HepG2 (cell line): ENCODE data around the gene PHAX. TPM values are rescaled to one million over a fixed set of nuclear protein-coding genes. Genes with fewer than 3 reads are reported as not detected.

ENCODE experiments used
- ATAC-seq: fragments of 200-7000 bp; cut with Tn5 transposase; 3 replicates; pipeline ENCODE4 v1.9.1; 2020; ENCODE audit warnings: mild to moderate bottlenecking, moderate library complexity
- BruUV-seq: library from RNA; stranded (reverse); fragments of 400-500 nt; replicated peaks from 2 replicates; lab custom pipeline; 2021; lab: Mats Ljungman, UMichigan
- CTCF ChIA-PET: fragments of 300-600 bp; formaldehyde crosslinking; extraction: SDS; loops from one replicate; lab custom pipeline; 2021; ENCODE audit warnings: low total read pairs, inconsistent platforms, low intra/inter-chr PET ratio; lab: Yijun Ruan, JAX
- POLR2A ChIA-PET: fragments of 350-600 bp; sonication (Branson Sonifier 250); formaldehyde crosslinking; loops from one replicate; lab custom pipeline; 2020; ENCODE audit warnings: antibody characterized with exemption, inconsistent platforms; lab: Yijun Ruan, JAX
- DNase-seq: peaks from one replicate; pipeline ENCODE4 v3.0.0-alpha.2; 2015; ENCODE audit warnings: low spot score
- FAIRE-seq: peaks from 3 replicates; lab custom pipeline; 2011; peaks lifted over from hg19 to GRCh38; lab: Jason Lieb, UNC
- H2AFZ ChIP-seq: one replicate; pipeline ENCODE4 v1.6.1; 2011; ENCODE audit warnings: low read length, inconsistent platforms
- H3K27ac ChIP-seq: fragments of 300-600 bp; 3 replicates; pipeline ENCODE4 v1.8.0; 2011; ENCODE audit warnings: mixed run types, mild to moderate bottlenecking, mixed read lengths, low read length, inconsistent platforms; ENCODE audit not compliant: insufficient read depth; ENCODE audit errors: extremely low read length
- H3K27me3 ChIP-seq, 2 experiments: fragments of 200-600 bp in 1 of 2; 2 replicates in 1 of 2; 3 replicates in 1 of 2; pipeline versions ENCODE4 v1.6.0 to v1.8.0; 2011; ENCODE audit warnings: low read length in 2 of 2, mild to moderate bottlenecking in 2 of 2, moderate library complexity in 2 of 2, inconsistent platforms in 1 of 2; ENCODE audit not compliant: insufficient read depth in 2 of 2, control insufficient read depth in 1 of 2
- H3K36me3 ChIP-seq, 2 experiments: fragments of 200-600 bp in 1 of 2; replicated peaks in 1 of 2; 2 replicates in 1 of 2; 3 replicates in 1 of 2; pipeline versions ENCODE4 v1.5.1 to v1.8.0; 2011; ENCODE audit warnings: low read length in 2 of 2, inconsistent platforms in 1 of 2; ENCODE audit not compliant: insufficient read depth in 2 of 2, control insufficient read depth in 1 of 2
- H3K4me1 ChIP-seq: 2 replicates; pipeline ENCODE4 v1.5.1; 2012; ENCODE audit warnings: low read length, inconsistent platforms; ENCODE audit not compliant: insufficient read depth
- H3K4me2 ChIP-seq: 2 replicates; pipeline ENCODE4 v1.6.0; 2011; ENCODE audit warnings: low read depth, low read length, inconsistent platforms
- H3K4me3 ChIP-seq, 3 experiments: fragments of 200-600 bp in 1 of 3; sonication (generic), shearing (Covaris generic) in 1 of 3; replicated peaks in 1 of 3; 2 replicates each; pipeline ENCODE4 v1.5.1; 2011 to 2016; ENCODE audit warnings: low read length in 3 of 3, inconsistent platforms in 2 of 3, low read depth in 2 of 3, mild to moderate bottlenecking in 2 of 3, control low read depth in 1 of 3, mixed read lengths in 1 of 3; ENCODE audit not compliant: insufficient read depth in 1 of 3
- H3K79me2 ChIP-seq: one replicate; pipeline ENCODE4 v1.6.1; 2011; ENCODE audit warnings: low read length, inconsistent platforms; ENCODE audit not compliant: insufficient read depth
- H3K9ac ChIP-seq: 2 replicates; pipeline ENCODE4 v1.6.0; 2011; ENCODE audit warnings: mild to moderate bottlenecking, low read depth, low read length, inconsistent platforms; ENCODE audit not compliant: insufficient read depth
- H3K9me3 ChIP-seq: 2 replicates; pipeline ENCODE4 v1.5.1; 2012; ENCODE audit warnings: mild to moderate bottlenecking, low read length
- H4K20me1 ChIP-seq: 2 replicates; pipeline ENCODE4 v1.6.0; 2011; ENCODE audit warnings: inconsistent platforms, mild to moderate bottlenecking, low read length, moderate library complexity; ENCODE audit not compliant: insufficient read depth
- AGO2 ChIP-seq: fragments of 200-400 bp; formaldehyde crosslinking; optimal IDR thresholded peaks from 2 replicates; pipeline ENCODE3; 2017; ENCODE audit warnings: mild to moderate bottlenecking, low read depth, low read length, moderate library complexity
- FOXA1 ChIP-seq, 2 experiments: fragments of 450-650 bp in 1 of 2; sonication (generic) in 1 of 2; formaldehyde crosslinking in 1 of 2; IDR thresholded peaks; 2 replicates each; pipeline versions ENCODE4 v1.4.0 to v1.6.1; 2016 to 2020; ENCODE audit warnings: missing genetic modification reagents in 1 of 2
- GABPA ChIP-seq, 2 experiments: IDR thresholded peaks; 2 replicates each; pipeline ENCODE4 v1.6.1; 2011 to 2016; ENCODE audit warnings: low read depth in 2 of 2, low read length in 1 of 2, missing biosample characterization in 1 of 2, missing genetic modification characterization in 1 of 2
- HNF4A ChIP-seq: sonication (generic); formaldehyde crosslinking; IDR thresholded peaks from 2 replicates; pipeline ENCODE4 v1.4.0; 2020; ENCODE audit warnings: missing genetic modification reagents
- IRX3 ChIP-seq: sonication (generic); formaldehyde crosslinking; IDR thresholded peaks from 2 replicates; pipeline ENCODE4 v1.8.1; 2023; ENCODE audit warnings: mild to moderate bottlenecking, low read depth, missing genetic modification reagents, borderline replicate concordance
- NR2F6 ChIP-seq, 2 experiments: IDR thresholded peaks; 2 replicates each; pipeline ENCODE4 v1.6.1; 2016; ENCODE audit warnings: antibody characterized with exemption in 1 of 2, mild to moderate bottlenecking in 1 of 2
- RBM22 ChIP-seq: fragments of 200-400 bp; formaldehyde crosslinking; optimal IDR thresholded peaks from 2 replicates; pipeline ENCODE3; 2017; ENCODE audit warnings: mild to moderate bottlenecking, low read length, moderate library complexity
- RXRA ChIP-seq: sonication (generic); formaldehyde crosslinking; IDR thresholded peaks from 2 replicates; pipeline ENCODE4 v1.5.1; 2020; ENCODE audit warnings: missing genetic modification reagents
- ZNF468 ChIP-seq: sonication (generic); formaldehyde crosslinking; IDR thresholded peaks from 2 replicates; pipeline ENCODE4 v1.8.0; 2022; ENCODE audit warnings: mild to moderate bottlenecking, moderate library complexity, missing genetic modification reagents
- WGBS: methylation state at CpG from one replicate; pipeline ENCODE4 v1.1.6; 2017; ENCODE audit warnings: low lambda C conversion rate; 5-methylcytosine and 5-hydroxymethylcytosine counted together
- in situ Hi-C: cut with HindIII; loops from 2 replicates; pipeline ENCODE4 v1.10.0; 2017; ENCODE audit warnings: low pct_unique_long_range_greater_than_20kb; ENCODE audit not compliant: extremely low pct_ligation_motif_present
- intact Hi-C: fragments of 100-400 bp; cut with micrococcal nuclease; formaldehyde crosslinking; loops from one replicate; pipeline ENCODE4 v1.10.0; 2022; ENCODE audit not compliant: unreplicated experiment
- polyA plus RNA-seq, 8 experiments: library from polyadenylated mRNA; depleted of rRNA in 3 of 8; stranded (reverse) in 7 of 8; unstranded in 1 of 8; fragments of >200 nt; fragmentation: Illumina TruSeq in 4 of 8; extraction: Trizol in 4 of 8; gene quantifications; 2 replicates each; pipeline versions ENCODE4 v1.2.1 to v1.2.3, GENCODE V29; 2011 to 2016; ENCODE audit warnings: low read depth in 4 of 8, missing spikeins in 1 of 8, mixed read lengths in 1 of 8; ENCODE audit not compliant: insufficient read depth in 1 of 8
- total RNA-seq, 5 experiments: library from RNA; depleted of rRNA; stranded (reverse); fragments of >200 nt; fragmentation: Illumina TruSeq; extraction: Trizol; gene quantifications; 2 replicates each; pipeline ENCODE4 v1.2.3, GENCODE V29; 2016; ENCODE audit warnings: low read depth in 1 of 5
- TF ChIP-seq, protein P1 (sequence below): sonication (generic); formaldehyde crosslinking; conservative IDR thresholded peaks from 2 replicates; pipeline ENCODE4 v1.4.0; 2020; ENCODE audit warnings: mild to moderate bottlenecking, missing genetic modification reagents, moderate library complexity
- TF ChIP-seq, protein P2 (sequence below): sonication (generic); formaldehyde crosslinking; IDR thresholded peaks from 2 replicates; pipeline ENCODE4 v1.8.0; 2022; ENCODE audit warnings: mild to moderate bottlenecking, missing genetic modification reagents, moderate library complexity
- TF ChIP-seq, protein P3 (sequence below): sonication (generic); formaldehyde crosslinking; IDR thresholded peaks from 2 replicates; pipeline ENCODE4 v1.4.0; 2020; ENCODE audit warnings: mild to moderate bottlenecking, missing genetic modification reagents

PHAX gene
- total and polyA plus RNA-seq, 2 of the 13 experiments (the other 11 are each of a cell fraction or from before 2014, with no cell fraction given): 20.0 to 59.7 TPM

DNA sequence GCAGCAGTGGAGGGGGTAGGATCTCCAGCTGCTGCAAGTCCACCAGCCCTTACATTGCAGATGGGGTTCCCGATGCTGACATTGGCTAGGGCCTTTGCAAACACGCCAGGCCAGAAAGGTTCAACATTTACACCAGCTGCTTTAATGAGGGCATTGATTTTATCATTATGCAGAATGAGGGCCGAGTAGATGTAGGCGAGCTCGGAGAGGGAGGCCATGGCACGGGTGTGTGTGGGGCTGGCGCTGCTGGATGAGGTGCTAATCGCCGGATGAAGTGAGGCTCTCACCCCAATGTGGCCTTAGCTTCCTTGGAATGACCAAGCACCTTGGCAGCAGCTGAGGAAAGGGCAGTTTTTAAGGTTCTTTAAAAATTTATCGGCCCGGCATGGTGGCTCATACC lies 27.4 kb downstream of the PHAX start:
- Histone ChIP-seq H3K79me2 (no peaks in the 10 kb centered on the region), H3K36me3 (peaks cover 0 to 2% of the 10 kb centered on the region in 2 experiments; a peak in 3 of 5 replicates), H3K9me3 (no peaks in the 10 kb centered on the region), H3K4me2 (no peak overlapping the region)
- intact Hi-C loops: no loop called here
- TF ChIP-seq RBM22: peak; percentile 24
- no peak for TF ChIP-seq AGO2
- TF ChIP-seq, all 625 proteins: peak for 1
- DNase-seq: no peak
- H3K4me3 ChIP-seq: no peak overlapping the region
- no peak for FAIRE-seq
- H3K9ac ChIP-seq: no peak overlapping the region
- ATAC-seq: no peak
- WGBS: 95% methylated on average over 11 of the region's 11 CpGs
- peaks cover 30% of the 10 kb centered on the region for H3K4me1 ChIP-seq
- in situ Hi-C loops: no loop called here
- H3K27ac ChIP-seq: no peak overlapping the region
- no peaks in the 10 kb centered on the region for H3K27me3 ChIP-seq
- POLR2A ChIA-PET: no interaction called here
- no TSS peak for BruUV-seq
- CTCF ChIA-PET: no interaction called here
- H4K20me1 ChIP-seq: no peaks in the 10 kb centered on the region
- no peak overlapping the region for H2AFZ ChIP-seq

DNA sequence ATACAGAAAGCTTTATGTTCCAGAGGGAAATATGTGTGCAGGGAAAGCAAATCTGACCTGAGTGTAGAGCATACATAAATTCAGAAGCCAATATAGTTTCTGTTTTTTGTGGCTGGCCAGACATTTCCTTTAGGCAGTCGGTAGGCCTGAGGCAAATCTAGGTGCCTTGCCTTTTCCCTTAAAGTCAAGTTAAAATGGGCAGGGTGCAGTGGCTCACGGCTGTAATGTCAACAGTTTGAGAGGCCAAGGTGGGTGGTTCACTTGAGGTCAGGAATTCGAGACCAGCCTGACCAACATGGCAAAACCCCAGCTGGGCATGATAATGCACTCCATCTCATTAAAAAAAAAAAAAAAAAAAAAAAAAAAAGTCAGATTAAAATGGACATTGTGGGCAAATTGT lies 31.2 kb downstream of the PHAX start:
- POLR2A ChIA-PET: no interaction called here
- 4% methylated on average over 3 of the region's 3 CpGs for WGBS
- TF ChIP-seq, protein P1, sequence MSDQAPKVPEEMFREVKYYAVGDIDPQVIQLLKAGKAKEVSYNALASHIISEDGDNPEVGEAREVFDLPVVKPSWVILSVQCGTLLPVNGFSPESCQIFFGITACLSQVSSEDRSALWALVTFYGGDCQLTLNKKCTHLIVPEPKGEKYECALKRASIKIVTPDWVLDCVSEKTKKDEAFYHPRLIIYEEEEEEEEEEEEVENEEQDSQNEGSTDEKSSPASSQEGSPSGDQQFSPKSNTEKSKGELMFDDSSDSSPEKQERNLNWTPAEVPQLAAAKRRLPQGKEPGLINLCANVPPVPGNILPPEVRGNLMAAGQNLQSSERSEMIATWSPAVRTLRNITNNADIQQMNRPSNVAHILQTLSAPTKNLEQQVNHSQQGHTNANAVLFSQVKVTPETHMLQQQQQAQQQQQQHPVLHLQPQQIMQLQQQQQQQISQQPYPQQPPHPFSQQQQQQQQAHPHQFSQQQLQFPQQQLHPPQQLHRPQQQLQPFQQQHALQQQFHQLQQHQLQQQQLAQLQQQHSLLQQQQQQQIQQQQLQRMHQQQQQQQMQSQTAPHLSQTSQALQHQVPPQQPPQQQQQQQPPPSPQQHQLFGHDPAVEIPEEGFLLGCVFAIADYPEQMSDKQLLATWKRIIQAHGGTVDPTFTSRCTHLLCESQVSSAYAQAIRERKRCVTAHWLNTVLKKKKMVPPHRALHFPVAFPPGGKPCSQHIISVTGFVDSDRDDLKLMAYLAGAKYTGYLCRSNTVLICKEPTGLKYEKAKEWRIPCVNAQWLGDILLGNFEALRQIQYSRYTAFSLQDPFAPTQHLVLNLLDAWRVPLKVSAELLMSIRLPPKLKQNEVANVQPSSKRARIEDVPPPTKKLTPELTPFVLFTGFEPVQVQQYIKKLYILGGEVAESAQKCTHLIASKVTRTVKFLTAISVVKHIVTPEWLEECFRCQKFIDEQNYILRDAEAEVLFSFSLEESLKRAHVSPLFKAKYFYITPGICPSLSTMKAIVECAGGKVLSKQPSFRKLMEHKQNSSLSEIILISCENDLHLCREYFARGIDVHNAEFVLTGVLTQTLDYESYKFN: 0 out of 2 replicates have a peak, but pooled peaks have one; percentile 31
- no peak for TF ChIP-seq FOXA1 (IDR thresholded peaks at IDR 0.05)
- TF ChIP-seq FOXA1 (CRISPR knock-in tag; IDR thresholded peaks at IDR 0.05): 0 out of 2 replicates have a peak, but pooled peaks have one; percentile 31
- TF ChIP-seq NR2F6 (IDR thresholded peaks at IDR 0.05): no peak
- no peak for TF ChIP-seq NR2F6 (CRISPR knock-in tag; IDR thresholded peaks at IDR 0.05)
- TF ChIP-seq, protein P2, sequence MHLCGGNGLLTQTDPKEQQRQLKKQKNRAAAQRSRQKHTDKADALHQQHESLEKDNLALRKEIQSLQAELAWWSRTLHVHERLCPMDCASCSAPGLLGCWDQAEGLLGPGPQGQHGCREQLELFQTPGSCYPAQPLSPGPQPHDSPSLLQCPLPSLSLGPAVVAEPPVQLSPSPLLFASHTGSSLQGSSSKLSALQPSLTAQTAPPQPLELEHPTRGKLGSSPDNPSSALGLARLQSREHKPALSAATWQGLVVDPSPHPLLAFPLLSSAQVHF: no peak
- TF ChIP-seq HNF4A: no peak
- TF ChIP-seq IRX3 (CRISPR knock-in tag): no peak
- peak; percentile 43; the same call in 1 of the 2 replicates for TF ChIP-seq RXRA (CRISPR knock-in tag)
- TF ChIP-seq, protein P3, sequence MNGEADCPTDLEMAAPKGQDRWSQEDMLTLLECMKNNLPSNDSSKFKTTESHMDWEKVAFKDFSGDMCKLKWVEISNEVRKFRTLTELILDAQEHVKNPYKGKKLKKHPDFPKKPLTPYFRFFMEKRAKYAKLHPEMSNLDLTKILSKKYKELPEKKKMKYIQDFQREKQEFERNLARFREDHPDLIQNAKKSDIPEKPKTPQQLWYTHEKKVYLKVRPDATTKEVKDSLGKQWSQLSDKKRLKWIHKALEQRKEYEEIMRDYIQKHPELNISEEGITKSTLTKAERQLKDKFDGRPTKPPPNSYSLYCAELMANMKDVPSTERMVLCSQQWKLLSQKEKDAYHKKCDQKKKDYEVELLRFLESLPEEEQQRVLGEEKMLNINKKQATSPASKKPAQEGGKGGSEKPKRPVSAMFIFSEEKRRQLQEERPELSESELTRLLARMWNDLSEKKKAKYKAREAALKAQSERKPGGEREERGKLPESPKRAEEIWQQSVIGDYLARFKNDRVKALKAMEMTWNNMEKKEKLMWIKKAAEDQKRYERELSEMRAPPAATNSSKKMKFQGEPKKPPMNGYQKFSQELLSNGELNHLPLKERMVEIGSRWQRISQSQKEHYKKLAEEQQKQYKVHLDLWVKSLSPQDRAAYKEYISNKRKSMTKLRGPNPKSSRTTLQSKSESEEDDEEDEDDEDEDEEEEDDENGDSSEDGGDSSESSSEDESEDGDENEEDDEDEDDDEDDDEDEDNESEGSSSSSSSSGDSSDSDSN (CRISPR knock-in tag): no peak
- no peak for TF ChIP-seq ZNF468 (CRISPR knock-in tag)
- no peak for TF ChIP-seq GABPA (IDR thresholded peaks at IDR 0.05; ENCODE audit: low read depth, low read length)
- no peak for TF ChIP-seq GABPA (CRISPR knock-in tag; IDR thresholded peaks at IDR 0.05; ENCODE audit: low read depth)

More for the DNA sequence above, 31.2 kb downstream of the PHAX start:
- ATAC-seq: peak; percentile 59
- intact Hi-C loops: no loop called here
- Histone ChIP-seq H3K36me3 (no peaks in the 10 kb centered on the region), H3K9ac (no peak overlapping the region), H3K4me1 (peaks cover 25% of the 10 kb centered on the region), H3K79me2 (no peaks in the 10 kb centered on the region), H3K27ac (no peak overlapping the region), H4K20me1 (no peaks in the 10 kb centered on the region), H3K4me2 (peak overlapping the region; percentile 36; the same call in 1 of the 2 replicates), H2AFZ (peak overlapping the region; percentile 56), H3K4me3 (no peak overlapping the region; a peak in 1 of 6 replicates), H3K27me3 (no peaks in the 10 kb centered on the region), H3K9me3 (no peaks in the 10 kb centered on the region)
- DNase-seq: peak; percentile 12
- CTCF ChIA-PET: no interaction called here
- no TSS peak for BruUV-seq
- in situ Hi-C loops: no loop called here
- FAIRE-seq: no peak
